Measurements from ENCODE around the gene NUMA1.

NUMA1 gene

GRCh38 chr11:72069200-72069599 lies 11.1 kb downstream of the NUMA1 start:
- in situ Hi-C loops (cut with MboI; ENCODE audit: low sequenced_read_pairs) = no loop called here

- in situ Hi-C loops (cut with MboI; ENCODE audit: low sequenced_read_pairs) = no loop called here
Observed at GRCh38 chr11:72067676-72068075, 12.7 kb downstream of the NUMA1 start.

- in situ Hi-C loops (cut with MboI; ENCODE audit: low sequenced_read_pairs) = no loop called here
Observed at GRCh38 chr11:72067266-72067665, 13.1 kb downstream of the NUMA1 start.

- in situ Hi-C loops (cut with MboI; ENCODE audit: low sequenced_read_pairs) = no loop called here
Observed at GRCh38 chr11:72066855-72067254, 13.5 kb downstream of the NUMA1 start.

GRCh38 chr11:72061739-72062396 lies 18.5 kb downstream of the NUMA1 start:
- in situ Hi-C loops (cut with MboI; ENCODE audit: low sequenced_read_pairs) = no loop called here

- in situ Hi-C loops (cut with MboI; ENCODE audit: low sequenced_read_pairs) = no loop called here
Observed at GRCh38 chr11:72058416-72059034, 21.8 kb downstream of the NUMA1 start.

- in situ Hi-C loops (cut with MboI; ENCODE audit: low sequenced_read_pairs) = no loop called here
Observed at GRCh38 chr11:72048766-72049460, 31.4 kb downstream of the NUMA1 start.

- in situ Hi-C loops (cut with MboI; ENCODE audit: low sequenced_read_pairs) = no loop called here
Observed at GRCh38 chr11:72045849-72046248, 34.5 kb downstream of the NUMA1 start.

- in situ Hi-C loops (cut with MboI; ENCODE audit: low sequenced_read_pairs) = no loop called here
Observed at GRCh38 chr11:72042064-72042745, 38.1 kb downstream of the NUMA1 start.

- in situ Hi-C loops (cut with MboI; ENCODE audit: low sequenced_read_pairs) = no loop called here
Observed at GRCh38 chr11:72041364-72042063, 38.8 kb downstream of the NUMA1 start.

GRCh38 chr11:72040491-72041363 lies 39.6 kb downstream of the NUMA1 start:
- in situ Hi-C loops (cut with MboI; ENCODE audit: low sequenced_read_pairs) = no loop called here

- in situ Hi-C loops (cut with MboI; ENCODE audit: low sequenced_read_pairs) = loop anchor here (10.0 kb wide), 1 partner anchor 105 kb away; no protein-coding TSS in a partner anchor
Observed at GRCh38 chr11:72039856-72040401, 40.4 kb downstream of the NUMA1 start.

GRCh38 chr11:72039031-72039855 lies 41.1 kb downstream of the NUMA1 start:
- in situ Hi-C loops (cut with MboI; ENCODE audit: low sequenced_read_pairs) = loop anchor here (10.0 kb wide), 1 partner anchor 106 kb away; no protein-coding TSS in a partner anchor

GRCh38 chr11:72038491-72038890 lies 41.9 kb downstream of the NUMA1 start:
- in situ Hi-C loops (cut with MboI; ENCODE audit: low sequenced_read_pairs) = loop anchor here (10.0 kb wide), 1 partner anchor 106 kb away; no protein-coding TSS in a partner anchor

GRCh38 chr11:72037554-72038311 lies 42.6 kb downstream of the NUMA1 start:
- in situ Hi-C loops (cut with MboI; ENCODE audit: low sequenced_read_pairs) = loop anchor here (10.0 kb wide), 1 partner anchor 107 kb away; no protein-coding TSS in a partner anchor

- in situ Hi-C loops (cut with MboI; ENCODE audit: low sequenced_read_pairs) = loop anchor here (10.0 kb wide), 1 partner anchor 108 kb away; no protein-coding TSS in a partner anchor
Observed at GRCh38 chr11:72036687-72037086, 43.7 kb downstream of the NUMA1 start.

- in situ Hi-C loops (cut with MboI; ENCODE audit: low sequenced_read_pairs) = loop anchor here (10.0 kb wide), 1 partner anchor 114 kb away; no protein-coding TSS in a partner anchor
Observed at GRCh38 chr11:72030472-72031045, 49.8 kb downstream of the NUMA1 start.
